RWPE2 (cell line): ENCODE results near the gene ACADVL.

ENCODE experiments used
- ATAC-seq: fragments of 200-7000 bp; cut with Tn5 transposase; 3 replicates; pipeline ENCODE4 v1.9.1; 2021; ENCODE audit warnings: low read depth
- DNase-seq: peaks from one replicate; pipeline ENCODE4 v3.0.0-alpha.2; 2020; ENCODE audit warnings: low spot score
- H3K27ac ChIP-seq: fragments of 450-650 bp; 2 replicates; pipeline ENCODE4 v1.5.1; 2017; ENCODE audit warnings: mild to moderate bottlenecking; ENCODE audit not compliant: poor library complexity, severe bottlenecking
- H3K27me3 ChIP-seq: fragments of 250-450 bp; sonication (Bioruptor Pico); 2 replicates; pipeline ENCODE4 v1.5.1; 2021; ENCODE audit warnings: mild to moderate bottlenecking, moderate library complexity; ENCODE audit not compliant: insufficient read depth, poor library complexity, severe bottlenecking
- H3K36me3 ChIP-seq: fragments of 250-450 bp; sonication (Bioruptor Pico); 2 replicates; pipeline ENCODE4 v1.5.1; 2020; ENCODE audit warnings: low read depth, mild to moderate bottlenecking, moderate library complexity
- H3K4me1 ChIP-seq: fragments of 250-450 bp; sonication (Bioruptor Pico); 2 replicates; pipeline ENCODE4 v1.5.1; 2021; ENCODE audit warnings: mild to moderate bottlenecking, moderate library complexity; ENCODE audit not compliant: insufficient read depth, poor library complexity, severe bottlenecking
- H3K4me3 ChIP-seq: fragments of 250-450 bp; sonication (Bioruptor Pico); 2 replicates; pipeline ENCODE4 v1.5.1; 2021; ENCODE audit warnings: mild to moderate bottlenecking, moderate library complexity; ENCODE audit not compliant: severe bottlenecking
- H3K9me3 ChIP-seq: fragments of 250-450 bp; sonication (Bioruptor Pico); 2 replicates; pipeline ENCODE4 v1.5.1; 2021; ENCODE audit warnings: mild to moderate bottlenecking, moderate library complexity; ENCODE audit not compliant: severe bottlenecking
- CTCF ChIP-seq: fragments of 450-650 bp; IDR thresholded peaks from one replicate; pipeline ENCODE4 v1.5.1; 2017; ENCODE audit warnings: mild to moderate bottlenecking, moderate library complexity; ENCODE audit not compliant: poor library complexity, severe bottlenecking

ACADVL gene

GRCh38 chr17:7226721-7227710 lies 7.3 kb downstream of the ACADVL start:
- no peak for TF ChIP-seq CTCF
- peaks cover 5% of the 10 kb centered on the region for H3K4me1 ChIP-seq
- H3K4me3 ChIP-seq = no peak overlapping the region
- peaks cover 76% of the 10 kb centered on the region for H3K36me3 ChIP-seq
- no peak for ATAC-seq
- no peaks in the 10 kb centered on the region for H3K27me3 ChIP-seq
- no peaks in the 10 kb centered on the region for H3K9me3 ChIP-seq
- no peak for DNase-seq
- no peak overlapping the region for H3K27ac ChIP-seq

- ATAC-seq = no peak
- Histone ChIP-seq H3K27me3 (no peaks in the 10 kb centered on the region), H3K27ac (peak overlapping the region; percentile 24), H3K4me3 (no peak overlapping the region), H3K4me1 (peaks cover 13% of the 10 kb centered on the region), H3K9me3 (no peaks in the 10 kb centered on the region), H3K36me3 (peaks cover 63% of the 10 kb centered on the region)
- no peak for DNase-seq
- no peak for TF ChIP-seq CTCF
Observed at GRCh38 chr17:7228920-7229319, 9.2 kb downstream of the ACADVL start.

- ATAC-seq (no peak), DNase-seq (no peak)
- Histone ChIP-seq H3K36me3 (peaks cover 62% of the 10 kb centered on the region), H3K27ac (no peak overlapping the region), H3K4me1 (peaks cover 13% of the 10 kb centered on the region), H3K9me3 (no peaks in the 10 kb centered on the region), H3K4me3 (no peak overlapping the region), H3K27me3 (no peaks in the 10 kb centered on the region)
- TF ChIP-seq CTCF = no peak
Observed at GRCh38 chr17:7229504-7229903, 9.8 kb downstream of the ACADVL start.

- Histone ChIP-seq H3K36me3 (peaks cover 66% of the 10 kb centered on the region), H3K27ac (no peak overlapping the region), H3K9me3 (no peaks in the 10 kb centered on the region), H3K4me1 (peaks cover 17% of the 10 kb centered on the region), H3K27me3 (no peaks in the 10 kb centered on the region), H3K4me3 (no peak overlapping the region)
- no peak for DNase-seq
- TF ChIP-seq CTCF = no peak
- no peak for ATAC-seq
Observed at GRCh38 chr17:7232114-7232513, 12.4 kb downstream of the ACADVL start.

- Histone ChIP-seq H3K27me3 (no peaks in the 10 kb centered on the region), H3K4me3 (peak overlapping the region; percentile 88), H3K27ac (peak overlapping the region; percentile 72), H3K36me3 (peaks cover 53% of the 10 kb centered on the region), H3K4me1 (peaks cover 13% of the 10 kb centered on the region), H3K9me3 (no peaks in the 10 kb centered on the region)
- no peak for TF ChIP-seq CTCF
- ATAC-seq (peak; percentile 15), DNase-seq (no peak)
Observed at GRCh38 chr17:7233701-7234082, 14.0 kb downstream of the ACADVL start.
